Astrocyte of the hippocampus (primary cell): ENCODE data around the gene SLC24A2.

Experiments used
- DNase-seq: peaks from one replicate; pipeline ENCODE4 v3.0.0; 2011; ENCODE audit warnings: low read depth, low spot score

The SLC24A2 gene

DNA sequence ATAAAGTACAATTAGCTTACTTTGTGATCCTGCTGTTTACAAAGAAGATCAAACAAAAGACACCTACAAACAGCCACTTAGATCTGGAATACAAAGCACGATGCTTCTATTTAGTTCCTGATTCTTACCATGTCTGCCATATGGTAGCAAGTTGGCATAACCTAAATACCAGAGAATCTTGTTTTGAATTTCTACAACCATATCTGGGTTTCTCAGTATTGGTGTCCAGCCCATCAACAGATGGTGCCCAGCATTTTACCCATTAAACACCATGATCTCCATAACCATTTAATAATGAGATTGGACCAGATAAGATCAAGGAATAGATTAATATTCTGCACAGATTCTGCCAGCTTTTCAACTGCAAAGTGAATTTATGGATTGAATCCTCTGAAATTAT is 29.8 kb downstream of the SLC24A2 start:
- DNase-seq = no peak

DNA sequence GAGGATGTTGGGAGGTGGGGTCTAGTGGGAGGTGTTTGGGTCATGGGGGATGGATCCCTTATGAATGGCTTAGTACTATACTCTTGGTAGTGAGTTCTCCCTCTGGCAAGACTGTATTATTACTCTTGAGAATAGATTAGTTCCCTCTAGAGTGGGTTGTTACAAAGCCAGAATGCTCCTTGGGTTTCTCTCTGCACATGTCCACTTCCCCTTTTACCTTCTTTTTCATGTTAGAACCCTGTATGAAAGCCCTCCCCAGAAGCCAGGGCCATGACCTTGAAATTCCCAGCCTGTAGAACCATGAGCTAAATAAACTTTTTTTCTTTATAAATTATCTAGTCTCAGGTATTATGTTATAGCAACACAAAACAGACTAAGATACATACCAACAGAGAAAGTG is 31.1 kb downstream of the SLC24A2 start:
- DNase-seq = no peak

DNA sequence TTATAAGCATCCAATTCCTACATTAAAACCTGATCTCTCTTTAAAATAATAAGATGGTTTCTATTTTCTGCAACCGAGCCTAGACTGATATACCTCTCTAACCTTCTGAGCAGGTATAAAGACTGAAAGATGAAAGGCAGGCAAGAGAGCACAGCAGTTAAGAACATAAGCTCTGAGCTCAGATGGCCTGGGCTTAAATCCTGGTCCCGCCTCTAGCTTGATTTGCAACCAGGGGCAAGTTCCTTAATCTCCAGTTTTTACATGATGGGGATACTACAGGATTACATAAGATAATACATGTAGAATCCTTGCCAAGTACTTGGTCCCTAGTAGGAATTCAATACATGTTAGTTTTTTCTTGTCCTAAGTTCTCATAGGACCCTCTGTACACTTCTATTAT is 33.9 kb downstream of the SLC24A2 start:
- DNase-seq = no peak

DNA sequence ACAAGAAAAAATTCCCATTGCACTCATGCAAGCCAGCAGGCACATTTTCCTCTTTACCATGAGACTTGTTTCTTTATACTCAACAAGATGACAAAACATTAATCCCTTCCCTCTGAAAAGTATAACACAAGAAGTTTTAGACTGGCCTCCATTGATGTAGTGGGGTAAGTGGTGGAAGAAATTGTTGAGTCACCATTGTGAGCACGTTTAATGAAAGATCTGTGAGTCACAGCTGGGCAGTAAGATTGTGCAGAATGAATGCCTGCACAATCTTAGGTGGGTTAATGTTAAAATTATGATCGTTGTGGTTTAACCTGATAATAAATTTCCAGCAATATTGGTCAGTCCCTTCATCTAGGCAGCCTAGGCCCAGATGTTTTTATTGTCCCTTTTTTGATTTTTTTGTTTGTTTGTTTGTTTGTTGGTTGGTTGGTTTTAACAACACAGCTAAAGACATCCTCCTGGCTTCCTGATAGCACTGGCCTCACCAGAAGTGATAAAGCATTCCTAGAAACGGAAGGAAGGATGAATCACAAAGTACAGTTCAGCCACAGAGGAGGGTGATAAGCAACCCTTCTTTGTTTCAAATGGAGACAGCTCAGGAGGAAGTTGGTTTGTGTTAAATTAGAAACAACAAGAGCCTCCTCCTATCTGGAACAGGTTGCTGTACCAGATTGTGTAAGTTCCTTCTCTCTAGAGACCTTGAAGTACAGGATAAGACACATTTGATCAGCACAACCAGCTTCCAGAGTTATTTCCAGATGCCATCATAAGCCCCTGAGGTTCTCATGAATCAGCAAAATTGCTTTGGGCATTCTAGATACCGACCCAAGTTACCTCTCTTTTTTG is 40.3 kb downstream of the SLC24A2 start:
- DNase-seq = peak; percentile 16

DNA sequence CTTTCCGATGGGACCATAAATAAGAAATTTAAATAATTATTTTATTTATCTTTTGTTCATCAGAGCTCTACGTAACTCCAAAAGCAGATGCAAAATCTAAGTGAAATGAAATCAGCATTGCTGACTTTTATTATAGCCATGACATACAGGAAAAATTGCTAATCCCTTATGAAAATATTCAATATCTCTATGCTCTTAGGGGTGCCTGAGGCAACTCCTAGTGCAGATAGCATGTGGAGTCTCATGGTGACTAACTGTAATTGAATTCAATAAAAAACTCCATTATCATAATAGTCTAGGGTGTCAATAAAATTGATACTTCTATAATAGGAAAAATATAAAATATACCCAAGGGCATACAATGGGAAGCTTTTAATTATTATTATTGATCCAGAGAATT is 42.6 kb downstream of the SLC24A2 start:
- no peak for DNase-seq

DNA sequence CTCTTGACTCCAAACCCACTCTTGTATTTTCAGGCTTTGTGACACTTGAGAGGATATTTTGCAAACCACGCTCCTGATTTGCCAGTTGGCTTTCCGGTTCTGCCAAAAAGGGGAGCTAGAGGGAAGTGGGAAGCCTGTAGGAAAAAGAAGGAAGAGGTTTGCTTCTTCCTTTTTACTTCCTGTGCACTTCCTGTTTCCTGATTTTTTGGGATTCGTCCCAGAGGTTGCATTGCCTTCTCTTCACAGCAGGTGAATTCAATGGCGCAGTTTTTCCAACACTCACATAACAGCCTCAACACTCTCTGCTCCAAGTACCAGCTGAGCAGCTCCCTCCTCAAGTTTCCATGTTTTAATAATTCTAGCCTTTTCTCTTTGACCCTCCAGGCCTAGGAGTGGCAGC is 47.7 kb downstream of the SLC24A2 start:
- no peak for DNase-seq
